ENCODE results near the gene CALHM2.

GRCh38 chr10:103476046-103476768 is 24.0 kb upstream of the CALHM2 start:
- TF ChIP-seq, protein P1, sequence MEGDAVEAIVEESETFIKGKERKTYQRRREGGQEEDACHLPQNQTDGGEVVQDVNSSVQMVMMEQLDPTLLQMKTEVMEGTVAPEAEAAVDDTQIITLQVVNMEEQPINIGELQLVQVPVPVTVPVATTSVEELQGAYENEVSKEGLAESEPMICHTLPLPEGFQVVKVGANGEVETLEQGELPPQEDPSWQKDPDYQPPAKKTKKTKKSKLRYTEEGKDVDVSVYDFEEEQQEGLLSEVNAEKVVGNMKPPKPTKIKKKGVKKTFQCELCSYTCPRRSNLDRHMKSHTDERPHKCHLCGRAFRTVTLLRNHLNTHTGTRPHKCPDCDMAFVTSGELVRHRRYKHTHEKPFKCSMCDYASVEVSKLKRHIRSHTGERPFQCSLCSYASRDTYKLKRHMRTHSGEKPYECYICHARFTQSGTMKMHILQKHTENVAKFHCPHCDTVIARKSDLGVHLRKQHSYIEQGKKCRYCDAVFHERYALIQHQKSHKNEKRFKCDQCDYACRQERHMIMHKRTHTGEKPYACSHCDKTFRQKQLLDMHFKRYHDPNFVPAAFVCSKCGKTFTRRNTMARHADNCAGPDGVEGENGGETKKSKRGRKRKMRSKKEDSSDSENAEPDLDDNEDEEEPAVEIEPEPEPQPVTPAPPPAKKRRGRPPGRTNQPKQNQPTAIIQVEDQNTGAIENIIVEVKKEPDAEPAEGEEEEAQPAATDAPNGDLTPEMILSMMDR (optimal IDR thresholded peaks at IDR 0.05 in 1 of 3, IDR thresholded peaks at IDR 0.05 in 1 of 3, conservative IDR thresholded peaks at IDR 0.05 in 1 of 3; ENCODE audit: extremely low read depth in 1 of 3, insufficient read depth in 2 of 3, low read length in 3 of 3) = peak in 2 of 3 experiments; percentile 19 to 27
- no peak for TF ChIP-seq EZH2 (IDR thresholded peaks at IDR 0.05; ENCODE audit: low read length)

Measured in keratinocyte (primary cell).